H54 (cell line): ENCODE results near the gene HIPK2.

ENCODE experiments used
- DNase-seq: peaks from one replicate; pipeline ENCODE4 v3.0.0; 2011; ENCODE audit warnings: low spot score, mixed read lengths; ENCODE audit not compliant: insufficient read length
- FAIRE-seq: peaks from 3 replicates; lab custom pipeline; 2011; peaks lifted over from hg19 to GRCh38; lab: Jason Lieb, UNC
- POLR2A ChIP-seq: IDR thresholded peaks from 2 replicates; pipeline ENCODE4 v1.6.1; 2011; ENCODE audit warnings: low read depth, mild to moderate bottlenecking, low read length

The HIPK2 gene

GRCh38 chr7:139601176-139601575, 176.6 kb downstream of the HIPK2 start:
- TF ChIP-seq POLR2A, result no peak
- no peak for FAIRE-seq
- no peak for DNase-seq

DNA sequence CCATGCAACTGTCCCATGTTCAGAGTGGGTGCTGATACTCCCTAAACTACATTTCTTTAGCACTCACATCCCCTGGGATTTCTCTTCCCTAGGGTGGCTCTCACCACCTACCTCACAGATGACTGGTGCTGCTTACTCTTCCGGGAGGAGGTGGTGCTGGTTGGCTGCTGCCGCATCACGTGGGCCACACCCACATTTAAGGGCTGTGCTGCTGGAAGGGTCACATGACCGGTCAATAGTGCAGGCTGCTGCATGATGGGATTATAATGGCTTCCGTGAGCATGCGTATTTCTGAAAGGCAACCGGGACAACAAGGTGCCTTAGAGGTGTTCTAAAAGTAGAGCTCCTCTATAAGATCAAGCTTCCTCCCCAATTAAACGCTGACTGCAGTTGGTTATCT, 177.5 kb downstream of the HIPK2 start:
- no peak for TF ChIP-seq POLR2A
- DNase-seq (no peak), FAIRE-seq (no peak)

DNA sequence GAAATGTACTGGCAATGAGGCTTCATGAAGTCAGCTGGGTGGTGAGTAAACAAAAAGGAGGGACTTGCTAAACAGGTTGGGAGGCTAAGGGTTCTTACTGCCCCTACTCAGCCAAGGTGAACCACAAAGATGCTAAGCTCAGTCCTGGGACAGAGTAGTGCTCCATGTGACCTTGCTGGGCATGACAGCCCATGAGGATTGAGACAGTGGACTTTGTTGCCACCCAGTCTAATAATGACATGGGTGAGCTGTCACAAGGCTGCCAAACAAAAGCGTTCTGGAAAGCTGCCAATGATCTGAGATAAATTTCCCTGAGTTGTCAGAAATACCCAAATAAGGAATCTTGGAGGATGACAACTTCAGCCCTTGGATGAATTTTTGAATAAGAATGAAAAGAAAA, 179.2 kb downstream of the HIPK2 start:
- no peak for FAIRE-seq

DNA sequence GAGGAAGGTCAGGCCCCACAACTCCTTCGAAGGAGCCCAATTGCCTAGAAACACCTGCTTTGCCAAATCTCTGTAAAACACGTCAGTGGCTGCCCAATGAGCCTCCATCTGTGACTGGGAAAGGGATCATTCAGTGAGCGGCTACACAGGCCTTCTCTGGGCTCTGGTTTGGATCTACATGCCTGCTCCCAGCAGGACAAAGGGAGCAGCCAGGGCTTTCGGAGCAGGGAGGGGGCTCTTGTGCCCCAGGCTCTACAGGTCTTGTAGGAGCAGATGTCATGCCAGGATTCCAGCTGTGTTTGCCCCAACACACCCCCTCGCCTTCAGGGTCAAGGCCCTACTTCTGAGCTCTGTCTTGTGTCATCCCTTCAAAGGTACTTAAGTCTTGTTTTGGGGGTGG, 180.8 kb downstream of the HIPK2 start:
- FAIRE-seq (no peak), DNase-seq (no peak)
- TF ChIP-seq POLR2A, result no peak

More for the DNA sequence above, 179.2 kb downstream of the HIPK2 start:
- TF ChIP-seq POLR2A, result no peak
- no peak for DNase-seq

GRCh38 chr7:139596626-139597025, 181.2 kb downstream of the HIPK2 start:
- no peak for DNase-seq
- no peak for FAIRE-seq
- no peak for TF ChIP-seq POLR2A

DNA sequence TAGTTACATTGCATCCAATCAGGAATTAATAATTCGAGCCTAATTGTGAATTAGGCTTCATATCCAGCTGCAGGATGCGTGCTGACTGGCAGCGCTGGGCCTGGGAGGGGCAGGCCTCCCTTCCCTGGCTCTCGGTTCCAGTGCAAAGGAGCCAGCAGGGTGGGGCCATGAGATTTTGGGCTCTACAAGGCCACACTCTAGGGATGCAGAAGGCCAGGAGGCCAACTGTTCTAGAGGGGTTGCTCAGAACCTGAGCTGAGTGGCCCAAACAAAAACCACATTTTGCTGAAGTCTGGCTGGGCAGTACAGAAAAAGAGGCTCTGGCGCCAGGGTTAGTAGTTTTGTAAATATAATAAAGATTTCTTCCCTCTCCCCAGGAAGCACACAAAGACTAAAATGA, 182.0 kb downstream of the HIPK2 start:
- TF ChIP-seq POLR2A, result no peak
- FAIRE-seq, result no peak
- DNase-seq, result no peak

DNA sequence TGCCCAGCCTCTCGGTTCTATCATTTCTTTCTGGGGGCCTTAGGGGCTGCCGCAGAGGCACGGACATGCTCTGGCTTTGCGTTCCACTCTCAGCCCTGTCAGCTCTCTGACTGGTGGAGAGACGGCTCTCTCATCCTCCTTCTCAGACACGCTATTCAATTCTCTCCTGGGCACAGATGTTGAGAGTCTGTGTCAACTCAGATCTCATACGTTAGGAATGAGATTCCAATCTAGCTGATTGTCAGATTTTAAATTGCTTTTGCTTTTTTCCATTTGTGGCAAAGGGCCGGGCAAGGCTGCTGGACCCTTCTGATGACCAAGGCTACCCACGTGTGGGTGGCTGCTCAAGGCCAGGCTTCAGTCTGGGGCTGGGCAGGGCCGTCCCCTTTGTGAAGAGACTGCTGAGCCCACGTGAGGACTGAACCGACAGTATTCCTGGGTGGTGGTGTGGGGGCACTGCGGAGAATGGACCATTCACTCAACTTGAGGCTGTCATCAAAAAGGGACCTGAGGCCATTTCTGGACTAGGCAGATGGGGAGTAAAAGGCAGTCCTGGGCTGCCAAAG, 182.8 kb downstream of the HIPK2 start:
- no peak for TF ChIP-seq POLR2A
- no peak for FAIRE-seq

GRCh38 chr7:139594090-139594489, 183.7 kb downstream of the HIPK2 start:
- DNase-seq, result no peak
- TF ChIP-seq POLR2A, result no peak
- FAIRE-seq, result no peak

More for the DNA sequence above, 182.8 kb downstream of the HIPK2 start:
- no peak for DNase-seq

DNA sequence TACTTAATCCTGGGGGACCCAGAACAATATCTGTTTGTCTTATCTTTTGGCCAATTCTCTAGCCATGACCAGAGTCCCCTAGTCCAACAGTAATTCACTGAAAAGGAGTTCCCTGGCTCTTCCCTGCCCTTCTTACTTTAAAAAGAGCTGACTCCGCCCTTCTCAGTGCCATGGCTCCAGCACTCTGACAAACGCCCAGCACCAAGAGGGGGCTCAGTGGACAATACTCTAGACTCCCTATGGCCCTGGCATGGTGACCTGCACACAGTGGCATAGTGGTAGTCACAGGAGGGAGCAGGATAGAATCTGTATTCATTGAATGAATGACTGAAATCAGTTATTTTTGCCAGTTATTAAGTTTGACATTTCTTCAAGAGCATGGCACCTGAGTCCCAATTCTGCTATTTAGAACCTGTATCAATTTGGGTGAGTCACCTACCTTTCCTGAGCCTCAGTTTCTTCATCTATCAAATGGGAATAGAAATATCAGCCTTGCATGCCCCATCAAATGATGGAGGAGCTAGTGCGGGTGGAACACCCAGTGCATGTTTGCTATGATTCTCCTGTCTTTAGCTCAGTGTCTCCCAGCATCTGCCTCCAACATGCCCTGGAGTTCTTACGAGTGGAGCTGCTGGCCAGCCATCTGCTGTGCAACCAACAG, 184.9 kb downstream of the HIPK2 start:
- TF ChIP-seq POLR2A, result no peak
- DNase-seq (no peak), FAIRE-seq (no peak)

DNA sequence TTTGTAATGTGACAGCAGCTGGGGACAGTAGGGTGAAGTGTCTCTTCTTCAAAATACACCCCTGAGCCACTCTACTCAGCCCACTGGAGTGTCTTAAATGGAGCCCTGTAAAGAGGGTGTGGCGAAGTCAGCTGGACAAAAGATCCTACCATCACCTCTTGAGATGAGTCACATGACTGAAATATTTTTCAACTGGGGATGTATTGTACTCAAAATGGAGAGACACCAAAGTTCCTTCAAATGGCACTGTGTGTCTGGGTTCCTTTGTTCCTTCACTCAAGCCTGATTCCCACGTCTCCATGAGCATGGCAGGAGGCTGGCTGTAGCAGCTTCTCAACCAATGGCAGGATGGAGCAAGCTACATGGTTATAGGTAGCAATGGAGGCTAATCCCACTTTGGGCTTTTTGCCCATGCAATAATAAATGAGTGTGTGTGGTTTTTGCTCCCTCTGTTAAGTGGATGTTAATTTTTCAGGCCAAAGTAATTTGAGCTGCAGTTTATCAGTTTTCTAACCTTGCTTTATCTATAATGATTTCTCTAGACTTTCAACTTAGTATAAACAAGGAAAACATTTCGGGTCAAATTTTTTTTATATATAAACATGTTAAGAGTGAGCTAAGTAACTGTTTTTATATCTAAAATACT, 186.1 kb downstream of the HIPK2 start:
- DNase-seq (no peak), FAIRE-seq (no peak)
- TF ChIP-seq POLR2A, result no peak

DNA sequence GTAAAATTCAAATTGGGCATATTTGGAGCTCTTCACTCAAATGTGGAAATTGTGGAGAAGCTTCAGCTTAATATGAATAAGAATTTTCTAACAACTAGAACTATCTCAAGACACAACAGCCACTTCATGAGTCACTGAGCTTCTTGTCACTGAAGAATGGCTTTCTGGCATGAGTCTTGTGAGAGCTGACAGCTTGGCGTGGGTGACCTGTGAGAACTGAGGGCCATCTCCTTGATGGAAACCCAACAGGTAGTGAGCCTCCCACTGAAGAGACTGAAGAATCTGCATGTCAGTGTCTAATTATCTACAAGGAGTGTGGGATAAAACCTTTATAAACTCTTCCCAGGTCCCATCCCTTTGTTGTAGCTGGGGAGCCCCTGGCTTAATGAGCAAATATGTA, 188.3 kb downstream of the HIPK2 start:
- no peak for TF ChIP-seq POLR2A
- DNase-seq (no peak), FAIRE-seq (no peak)

DNA sequence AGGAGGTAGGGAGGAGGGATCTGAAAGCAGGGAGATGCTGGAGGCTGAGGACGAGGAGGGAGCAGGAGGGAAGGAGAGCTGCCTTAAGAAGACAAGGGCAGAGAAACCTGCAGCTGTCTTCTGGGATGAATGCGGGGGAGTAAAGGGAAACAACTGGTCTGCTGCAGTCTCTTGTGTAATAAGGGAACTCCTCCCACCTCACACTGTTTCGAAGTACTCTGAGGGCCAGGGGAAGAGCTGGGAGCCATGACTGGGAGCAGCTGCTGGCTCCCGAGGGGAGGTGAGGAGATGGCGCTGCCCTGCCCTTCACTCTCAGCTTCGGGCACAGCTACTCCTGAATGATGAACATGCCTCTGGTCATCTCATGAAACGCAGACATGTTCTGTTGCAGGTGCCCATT, 189.2 kb downstream of the HIPK2 start:
- TF ChIP-seq POLR2A, result no peak
- FAIRE-seq (no peak), DNase-seq (no peak)

DNA sequence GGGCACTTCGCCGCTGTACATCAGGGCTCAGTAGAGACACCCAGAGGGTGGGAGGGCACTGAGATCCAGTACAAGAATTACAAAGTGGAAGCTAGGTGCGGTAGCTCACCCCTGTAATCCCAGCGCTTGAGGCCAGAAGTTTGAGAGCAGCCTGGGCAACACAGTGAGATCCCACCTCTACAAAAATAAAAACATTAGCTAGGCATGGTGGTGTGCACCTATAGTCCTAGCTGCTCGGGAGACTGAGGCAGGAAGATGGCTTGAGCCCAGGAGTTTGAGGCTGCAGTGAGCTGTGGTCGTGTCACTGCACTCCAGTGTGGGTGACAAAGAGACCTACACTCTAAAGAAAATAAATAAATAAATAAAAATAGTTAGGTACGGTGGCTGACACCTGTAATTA, 190.3 kb downstream of the HIPK2 start:
- no peak for FAIRE-seq
- DNase-seq, result no peak
- TF ChIP-seq POLR2A, result no peak

DNA sequence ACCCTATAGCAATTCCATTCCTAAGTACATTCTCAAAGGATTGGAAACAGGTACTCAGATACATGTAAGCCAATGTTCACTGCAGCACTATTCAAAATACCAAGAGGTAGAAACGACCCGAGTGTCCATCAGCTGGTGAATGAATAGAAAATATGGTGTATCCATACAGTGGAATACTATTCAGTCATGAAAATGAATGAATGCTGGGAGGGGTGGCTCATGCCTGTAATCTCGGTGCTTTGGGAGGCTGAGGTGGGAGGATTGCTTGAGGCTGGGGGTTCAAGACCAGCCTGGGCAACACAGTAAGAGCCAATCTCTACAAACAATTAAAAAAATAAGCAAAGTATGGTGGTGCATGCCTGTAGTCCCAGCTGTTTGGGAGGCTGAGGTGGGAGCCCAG, 191.5 kb downstream of the HIPK2 start:
- DNase-seq (no peak), FAIRE-seq (no peak)
- TF ChIP-seq POLR2A, result no peak

DNA sequence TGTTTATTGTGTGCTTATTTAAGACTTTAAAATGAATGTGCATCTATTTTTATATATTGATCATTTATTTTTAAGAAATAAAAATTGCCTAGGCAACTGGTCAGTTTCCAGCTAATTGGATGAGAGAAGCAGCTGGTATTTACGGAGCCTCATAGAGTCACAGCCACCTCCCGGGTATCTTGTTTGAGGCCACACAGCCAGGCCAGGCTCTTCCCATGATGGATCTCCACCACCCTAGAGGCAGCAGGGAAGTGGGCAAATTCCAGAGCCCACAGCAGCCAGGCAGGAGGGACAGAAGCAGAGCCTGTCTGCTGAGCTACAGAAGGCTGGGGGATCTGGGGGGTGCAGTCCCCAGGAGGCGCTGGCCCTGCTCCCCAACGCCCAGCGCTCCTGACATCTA, 192.8 kb downstream of the HIPK2 start:
- DNase-seq (no peak), FAIRE-seq (no peak)
- no peak for TF ChIP-seq POLR2A
